BE2C (cell line): Measurements from ENCODE around the gene TBXA2R.
A peak's percentile ranks its signal among the peaks of the same experiment; 100 is the strongest.

Experiments used
- DNase-seq: peaks from one replicate; pipeline ENCODE4 v3.0.0-alpha.2; 2020
- H3K27me3 ChIP-seq: fragments of 250-450 bp; sonication (Bioruptor Pico); 2 replicates; pipeline ENCODE4 v1.5.1; 2020; ENCODE audit warnings: mild to moderate bottlenecking
- H3K36me3 ChIP-seq: fragments of 250-450 bp; sonication (Bioruptor Pico); 2 replicates; pipeline ENCODE4 v1.5.1; 2020; ENCODE audit warnings: mild to moderate bottlenecking
- H3K4me1 ChIP-seq: fragments of 250-450 bp; sonication (Bioruptor Pico); 2 replicates; pipeline ENCODE4 v1.5.1; 2020
- H3K4me3 ChIP-seq: 2 replicates; pipeline ENCODE4 v1.5.1; 2011; ENCODE audit warnings: low read depth, low read length
- H3K9me3 ChIP-seq: fragments of 250-450 bp; sonication (Bioruptor Pico); 2 replicates; pipeline ENCODE4 v1.5.1; 2020
- CTCF ChIP-seq: IDR thresholded peaks from 2 replicates; pipeline ENCODE4 v1.5.1; 2012; ENCODE audit warnings: mild to moderate bottlenecking, low read depth, low read length

The TBXA2R gene

GRCh38 chr19:3612901-3613741, 6.4 kb upstream of the TBXA2R start:
- Histone ChIP-seq H3K4me1 (no peaks in the 10 kb centered on the region), H3K36me3 (peaks cover 32% of the 10 kb centered on the region), H3K27me3 (no peaks in the 10 kb centered on the region), H3K9me3 (no peaks in the 10 kb centered on the region), H3K4me3 (no peak overlapping the region)
- DNase-seq: peak; percentile 54
- no peak for TF ChIP-seq CTCF

- no peak for TF ChIP-seq CTCF
- H3K4me1 ChIP-seq: no peaks in the 10 kb centered on the region
- DNase-seq: no peak
- H3K9me3 ChIP-seq: no peaks in the 10 kb centered on the region
- H3K27me3 ChIP-seq: no peaks in the 10 kb centered on the region
- peaks cover 32% of the 10 kb centered on the region for H3K36me3 ChIP-seq
- no peak overlapping the region for H3K4me3 ChIP-seq
These were observed 5.7 kb upstream of the TBXA2R start for GRCh38 chr19:3612330-3612729.

GRCh38 chr19:3611841-3612240, 5.2 kb upstream of the TBXA2R start:
- no peaks in the 10 kb centered on the region for H3K9me3 ChIP-seq
- no peaks in the 10 kb centered on the region for H3K27me3 ChIP-seq
- H3K4me1 ChIP-seq: no peaks in the 10 kb centered on the region
- no peak for DNase-seq
- no peak overlapping the region for H3K4me3 ChIP-seq
- no peak for TF ChIP-seq CTCF
- H3K36me3 ChIP-seq: peaks cover 30% of the 10 kb centered on the region

- Histone ChIP-seq H3K36me3 (peaks cover 29% of the 10 kb centered on the region), H3K4me3 (no peak overlapping the region), H3K27me3 (no peaks in the 10 kb centered on the region), H3K4me1 (no peaks in the 10 kb centered on the region), H3K9me3 (no peaks in the 10 kb centered on the region)
- no peak for TF ChIP-seq CTCF
- no peak for DNase-seq
These were observed 4.4 kb upstream of the TBXA2R start for GRCh38 chr19:3610745-3611717.

GRCh38 chr19:3609779-3610719, 3.4 kb upstream of the TBXA2R start:
- Histone ChIP-seq H3K4me1 (no peaks in the 10 kb centered on the region), H3K27me3 (no peaks in the 10 kb centered on the region), H3K36me3 (peaks cover 27% of the 10 kb centered on the region), H3K9me3 (no peaks in the 10 kb centered on the region), H3K4me3 (no peak overlapping the region)
- no peak for TF ChIP-seq CTCF
- no peak for DNase-seq
